SK-N-DZ (cell line): Measurements from ENCODE around the gene JAZF1.

Experiments
- DNase-seq: peaks from one replicate; pipeline ENCODE4 v3.0.0-alpha.2; 2015; ENCODE audit warnings: low spot score

JAZF1 gene

DNA sequence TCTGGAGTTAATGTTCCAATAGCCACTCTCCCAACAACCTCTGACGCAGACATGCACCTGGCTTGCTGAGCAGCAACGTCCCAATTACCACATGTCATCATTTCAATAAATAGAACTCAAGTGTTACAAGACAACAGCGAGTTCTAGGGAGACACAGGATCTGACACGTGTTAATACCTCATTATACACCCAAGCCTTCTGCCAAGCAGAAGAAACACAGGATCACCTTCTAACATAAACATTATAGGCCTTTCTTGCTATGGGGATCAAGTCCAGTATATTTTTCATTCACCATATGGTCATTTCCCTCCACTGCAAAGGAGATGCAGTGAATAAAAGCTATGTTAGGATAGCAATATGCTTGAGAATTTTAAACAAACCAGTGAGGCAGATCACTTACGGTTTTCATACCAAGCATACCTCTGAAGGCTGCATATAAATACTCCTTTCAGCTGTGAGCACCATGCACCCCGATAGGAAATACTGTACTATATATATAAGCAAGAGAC, 74.2 kb downstream of the JAZF1 start:
- DNase-seq, result no peak

DNA sequence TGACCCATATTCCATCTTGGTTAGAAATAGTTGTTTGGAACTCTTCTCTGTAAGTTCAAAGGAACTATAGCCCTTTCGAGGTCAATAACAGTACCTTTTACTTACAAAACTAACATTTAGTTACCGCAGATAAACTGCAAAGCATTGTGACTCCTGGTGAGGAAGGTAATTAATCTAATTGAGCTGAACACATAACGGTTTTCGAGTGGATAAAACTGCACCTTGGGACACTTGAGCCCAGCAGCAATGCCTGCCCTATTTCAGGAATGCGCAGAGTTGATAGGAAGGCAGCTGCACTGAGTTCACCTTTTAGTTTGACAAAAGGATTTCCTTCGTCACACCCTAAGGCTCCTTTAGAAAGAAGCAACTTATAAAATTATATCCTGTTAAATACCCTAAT, 75.4 kb downstream of the JAZF1 start:
- no peak for DNase-seq

DNA sequence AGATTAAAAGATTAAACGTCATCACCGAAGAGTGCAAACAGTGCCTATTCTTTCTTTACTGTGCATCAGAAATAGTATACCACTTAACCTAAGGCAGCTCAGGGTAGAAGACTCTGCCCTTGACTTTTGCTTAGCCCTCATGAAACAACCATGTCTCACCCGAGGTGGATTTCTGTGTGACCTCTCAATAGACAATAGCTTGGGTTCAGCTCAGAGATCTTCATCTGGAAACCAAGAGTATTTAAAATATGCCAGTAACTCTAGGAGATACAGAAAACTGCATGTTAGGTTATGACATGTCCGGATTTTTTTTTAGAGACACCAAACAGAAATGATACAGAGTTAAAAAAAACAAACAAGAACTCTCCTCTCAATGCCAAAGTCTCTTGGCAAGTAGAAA, 75.8 kb downstream of the JAZF1 start:
- DNase-seq, result no peak

DNA sequence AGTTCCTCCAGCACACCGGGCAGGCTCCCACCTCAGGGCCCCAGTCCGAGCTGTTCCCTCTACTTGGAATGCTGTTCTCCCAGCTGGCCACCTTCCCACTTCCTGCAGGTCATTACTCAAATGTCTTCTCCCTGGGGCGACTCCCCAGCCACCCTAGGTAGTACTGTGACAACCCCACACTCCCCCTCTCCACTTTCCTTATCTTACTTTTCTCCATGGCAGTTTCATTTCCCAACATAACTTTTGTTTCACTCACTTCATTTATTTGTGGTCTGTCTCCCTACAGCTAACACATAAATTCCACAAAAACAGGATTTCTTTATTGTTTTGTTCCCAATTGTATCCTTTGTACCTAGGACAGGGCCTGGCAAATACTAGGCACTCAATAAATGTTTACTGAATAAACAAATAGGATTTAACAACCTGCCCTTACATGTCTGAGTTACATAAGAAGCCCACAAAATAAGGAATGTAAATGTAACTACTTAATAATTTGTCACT, 76.5 kb downstream of the JAZF1 start:
- DNase-seq, result no peak

DNA sequence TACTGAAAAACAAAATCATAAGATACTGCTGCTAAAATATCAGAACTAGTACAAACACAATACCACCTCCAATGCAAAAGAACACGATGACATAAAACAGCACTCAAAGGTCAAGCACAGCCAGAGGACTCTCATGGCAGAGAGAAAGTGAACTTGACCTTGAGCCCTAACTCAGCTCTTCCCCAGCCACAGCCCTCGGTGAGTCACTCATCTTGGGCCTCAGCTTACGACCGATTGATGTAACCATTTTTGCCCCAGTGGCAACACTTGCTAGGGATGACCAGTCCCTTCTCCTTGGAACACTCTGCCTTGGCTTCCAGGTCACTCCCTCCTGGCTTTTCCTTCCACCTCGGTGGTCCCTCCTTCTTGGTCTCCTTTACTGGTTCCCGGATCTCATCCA, 77.8 kb downstream of the JAZF1 start:
- no peak for DNase-seq

- peak; percentile 62 for DNase-seq
These were observed 83.9 kb downstream of the JAZF1 start for GRCh38 chr7:28096713-28097112.

- DNase-seq, result no peak
These were observed 85.4 kb downstream of the JAZF1 start for GRCh38 chr7:28095231-28095630.

GRCh38 chr7:28093623-28094232, 86.9 kb downstream of the JAZF1 start:
- DNase-seq, result peak; percentile 77

DNA sequence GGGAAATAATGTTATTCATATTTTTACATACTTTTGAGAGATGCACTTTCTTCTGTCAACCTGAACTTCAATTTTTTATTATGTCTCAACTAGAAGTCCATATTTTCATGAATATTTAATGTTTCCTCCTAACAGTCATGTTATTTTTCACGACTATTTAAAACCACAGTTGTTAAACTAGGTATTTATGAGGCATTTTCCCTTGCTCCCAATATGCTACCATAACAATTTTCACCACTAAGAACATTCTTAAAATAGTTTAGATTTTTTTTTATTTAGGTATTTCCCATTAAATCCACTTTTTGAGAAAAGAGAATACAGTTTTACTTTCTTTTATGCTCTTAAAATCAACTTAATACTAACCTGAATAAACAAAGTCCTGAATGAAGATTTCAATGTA, 89.4 kb downstream of the JAZF1 start:
- DNase-seq, result no peak

DNA sequence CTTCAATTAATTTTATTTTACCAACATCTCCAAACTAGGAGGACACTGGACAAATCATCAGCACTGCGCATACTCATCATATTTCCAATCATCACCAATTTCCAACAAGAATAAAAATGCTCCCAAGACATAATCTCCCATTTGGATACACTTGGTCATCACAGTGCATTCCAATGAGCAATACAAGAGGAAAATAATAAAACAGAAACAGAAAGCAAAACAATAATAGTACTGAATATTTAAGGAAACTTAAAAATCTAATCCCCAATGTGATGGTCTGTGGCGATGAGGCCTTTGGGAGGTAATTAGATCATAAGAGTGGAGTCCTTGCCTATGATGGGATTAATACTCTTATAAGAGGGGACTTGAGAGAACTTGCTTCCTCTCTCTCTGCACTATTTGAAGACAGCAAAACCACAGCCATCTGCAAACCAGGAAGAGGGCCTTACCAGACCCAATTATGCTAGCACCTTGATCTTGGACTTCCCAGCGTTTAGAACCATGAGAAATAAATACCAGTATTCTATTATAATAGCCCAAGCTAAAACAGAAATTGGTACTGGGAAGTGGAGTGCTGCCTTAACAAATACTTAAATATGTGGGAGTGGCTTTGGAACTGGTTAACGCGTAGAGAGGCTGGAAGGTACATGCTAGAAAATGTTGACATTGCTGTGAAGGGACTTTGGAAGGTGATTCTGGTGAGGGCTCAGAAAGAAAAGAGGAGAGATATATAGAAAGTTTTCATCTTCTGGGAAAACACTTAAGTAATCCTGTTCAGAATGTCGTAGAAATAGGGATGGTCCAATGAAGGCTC, 91.5 kb downstream of the JAZF1 start:
- no peak for DNase-seq

- DNase-seq, result no peak
These were observed 92.6 kb downstream of the JAZF1 start for GRCh38 chr7:28088032-28088431.

GRCh38 chr7:28086198-28086597, 94.4 kb downstream of the JAZF1 start:
- no peak for DNase-seq

DNA sequence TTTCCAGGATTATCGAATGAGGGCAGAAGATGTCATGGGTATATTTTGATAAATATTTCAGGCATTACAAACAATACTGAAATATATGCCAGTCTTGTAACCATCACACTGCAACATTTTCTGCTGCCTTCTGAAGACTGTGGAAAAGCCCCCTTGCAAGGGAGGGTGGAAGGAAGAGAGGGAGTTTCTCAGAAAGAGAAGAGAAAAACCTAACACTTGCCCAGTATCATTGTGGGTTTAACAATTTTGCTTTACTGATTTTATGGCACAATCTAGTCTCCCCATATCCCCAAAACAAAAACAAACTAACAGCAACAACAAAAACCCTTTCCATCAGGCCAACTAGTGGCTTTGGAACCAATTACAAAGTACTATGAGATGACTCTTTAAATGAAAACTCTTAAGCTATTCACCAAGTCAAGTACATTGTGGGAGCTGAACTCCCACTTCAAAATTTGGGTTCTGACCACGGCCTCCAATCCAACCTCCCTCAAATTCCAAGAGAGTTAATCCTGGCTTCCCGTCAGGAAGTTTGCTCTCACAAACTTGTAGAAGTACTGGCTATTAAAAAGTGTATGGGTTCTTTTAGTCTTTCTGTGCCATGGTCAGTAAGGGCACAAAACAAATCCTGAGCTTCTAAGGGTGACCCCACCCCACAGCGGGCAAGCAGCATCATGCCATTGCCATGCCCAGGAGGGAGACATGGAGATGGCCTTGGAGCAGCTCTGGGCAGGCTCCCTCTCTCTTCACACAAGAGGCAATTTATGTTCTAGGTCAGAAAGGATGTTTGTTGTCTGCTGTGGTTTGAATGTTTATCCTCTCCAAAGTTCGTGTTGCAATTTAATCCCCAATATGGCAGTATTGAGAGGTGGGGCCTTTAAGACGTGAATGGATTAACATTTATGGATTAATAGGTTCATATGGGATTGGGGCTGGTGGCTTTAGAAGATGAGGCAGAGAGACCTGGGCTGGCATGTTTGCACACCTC, 96.3 kb downstream of the JAZF1 start:
- DNase-seq, result no peak

- no peak for DNase-seq
These were observed 97.2 kb downstream of the JAZF1 start for GRCh38 chr7:28083164-28083997.

GRCh38 chr7:28082071-28082470, 98.5 kb downstream of the JAZF1 start:
- no peak for DNase-seq

DNA sequence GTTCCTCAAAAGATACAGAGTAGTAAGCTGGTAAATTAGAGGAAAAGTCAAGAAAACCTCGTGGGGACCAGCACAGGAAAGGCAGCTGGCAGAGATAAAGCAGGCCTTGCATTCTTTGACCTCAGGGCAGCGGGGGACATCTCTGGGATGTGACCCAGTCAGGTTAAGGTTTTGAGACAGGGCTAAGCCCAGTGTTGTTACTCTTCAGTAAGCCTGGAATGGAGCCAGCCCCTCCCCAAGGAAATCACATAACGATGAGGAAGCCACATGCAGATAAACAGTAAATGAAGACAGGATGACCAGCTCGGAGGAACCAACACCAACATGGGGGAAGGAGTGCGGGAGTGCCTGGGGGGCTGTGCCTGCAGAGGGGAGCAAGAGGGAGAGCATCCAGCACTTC, 99.6 kb downstream of the JAZF1 start:
- DNase-seq, result no peak

GRCh38 chr7:28078036-28078901, 102.3 kb downstream of the JAZF1 start:
- DNase-seq, result peak; percentile 64

- DNase-seq, result no peak
These were observed 103.0 kb downstream of the JAZF1 start for GRCh38 chr7:28077616-28078015.

- DNase-seq, result peak; percentile 89
These were observed 104.0 kb downstream of the JAZF1 start for GRCh38 chr7:28076423-28077200.
